GF-D8 (cell line): ENCODE measurements around the gene TPGS1.
A peak's percentile ranks its signal among the peaks of the same experiment; 100 is the strongest.

Source experiments
- DNase-seq: peaks from one replicate; lab custom pipeline; 2025; lab: John Stamatoyannopoulos, UW

The TPGS1 gene

DNA sequence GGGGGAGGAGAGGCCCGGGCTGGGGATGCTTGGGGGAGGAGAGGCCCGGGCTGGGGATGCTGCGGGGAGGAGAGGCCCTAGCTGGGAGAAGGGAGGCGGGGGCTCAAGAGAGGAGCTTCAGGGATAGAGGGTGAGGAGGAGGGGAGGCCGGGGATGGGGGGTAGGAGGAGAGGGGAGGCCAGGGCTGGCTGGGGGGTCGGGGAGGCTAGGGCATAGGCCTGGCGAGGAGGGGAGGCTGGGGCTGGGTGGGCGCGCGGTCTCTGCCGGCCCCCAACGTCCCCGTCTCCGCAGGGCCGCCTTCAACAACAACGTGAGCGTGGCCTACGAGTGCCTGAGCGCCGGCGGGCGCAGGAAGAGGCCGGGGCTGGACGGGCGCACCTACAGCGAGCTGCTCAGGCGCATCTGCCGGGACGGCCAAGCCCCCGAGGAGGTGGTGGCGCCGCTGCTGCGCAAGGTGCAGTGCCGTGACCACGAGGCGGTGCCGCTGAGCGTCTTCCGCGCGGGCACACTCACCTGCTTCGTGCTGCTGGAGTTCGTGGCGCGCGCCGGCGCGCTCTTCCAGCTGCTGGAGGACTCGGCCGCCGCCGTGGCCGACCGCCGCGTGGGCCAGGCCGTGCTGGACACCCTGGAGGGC is 11.4 kb downstream of the TPGS1 start:
- DNase-seq, result no peak

- DNase-seq, result no peak
Observed at GRCh38 chr19:519449-519865, 12.2 kb downstream of the TPGS1 start.

DNA sequence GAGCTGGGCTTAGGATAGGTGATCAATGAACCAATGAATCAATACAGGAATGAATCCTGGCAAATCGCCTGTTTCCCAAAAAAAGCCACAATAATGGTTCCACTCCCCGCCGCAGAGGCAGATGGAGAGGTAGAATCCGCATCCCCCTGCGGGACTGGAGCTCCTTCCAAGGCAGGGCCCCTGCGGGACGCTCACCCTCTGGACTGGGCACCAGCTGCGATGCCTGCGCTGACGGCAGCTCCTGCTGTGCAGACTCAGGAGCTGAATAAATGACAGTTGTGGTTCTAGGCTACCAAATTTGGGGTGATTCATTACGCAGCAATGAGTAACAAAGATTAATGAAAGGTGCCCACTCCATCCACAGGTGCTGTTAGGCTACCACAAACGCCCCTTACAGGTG is 15.4 kb downstream of the TPGS1 start:
- DNase-seq, result no peak

GRCh38 chr19:524062-524674 is 16.9 kb downstream of the TPGS1 start:
- DNase-seq, result no peak

DNA sequence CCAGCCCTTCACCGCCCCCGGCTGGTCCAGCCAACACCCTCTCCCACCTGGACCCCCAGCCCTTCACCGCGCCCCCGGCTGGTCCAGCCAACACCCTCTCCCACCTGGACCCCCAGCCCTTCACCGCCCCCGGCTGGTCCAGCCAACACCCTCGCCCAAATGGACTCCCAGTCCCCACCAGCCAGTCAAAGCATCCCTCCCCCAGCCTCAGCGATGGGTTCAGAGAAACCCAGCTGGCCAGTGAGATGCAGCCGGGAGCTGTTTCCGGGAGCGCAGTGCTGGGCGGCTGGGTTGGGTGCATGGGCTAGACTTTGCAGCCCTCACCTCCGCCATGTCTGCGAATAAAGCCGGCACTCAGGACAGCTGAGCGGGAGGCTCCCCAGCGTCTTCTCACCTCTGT is 17.7 kb downstream of the TPGS1 start:
- no peak for DNase-seq

- no peak for DNase-seq
Observed at GRCh38 chr19:525857-526419, 18.6 kb downstream of the TPGS1 start.

DNA sequence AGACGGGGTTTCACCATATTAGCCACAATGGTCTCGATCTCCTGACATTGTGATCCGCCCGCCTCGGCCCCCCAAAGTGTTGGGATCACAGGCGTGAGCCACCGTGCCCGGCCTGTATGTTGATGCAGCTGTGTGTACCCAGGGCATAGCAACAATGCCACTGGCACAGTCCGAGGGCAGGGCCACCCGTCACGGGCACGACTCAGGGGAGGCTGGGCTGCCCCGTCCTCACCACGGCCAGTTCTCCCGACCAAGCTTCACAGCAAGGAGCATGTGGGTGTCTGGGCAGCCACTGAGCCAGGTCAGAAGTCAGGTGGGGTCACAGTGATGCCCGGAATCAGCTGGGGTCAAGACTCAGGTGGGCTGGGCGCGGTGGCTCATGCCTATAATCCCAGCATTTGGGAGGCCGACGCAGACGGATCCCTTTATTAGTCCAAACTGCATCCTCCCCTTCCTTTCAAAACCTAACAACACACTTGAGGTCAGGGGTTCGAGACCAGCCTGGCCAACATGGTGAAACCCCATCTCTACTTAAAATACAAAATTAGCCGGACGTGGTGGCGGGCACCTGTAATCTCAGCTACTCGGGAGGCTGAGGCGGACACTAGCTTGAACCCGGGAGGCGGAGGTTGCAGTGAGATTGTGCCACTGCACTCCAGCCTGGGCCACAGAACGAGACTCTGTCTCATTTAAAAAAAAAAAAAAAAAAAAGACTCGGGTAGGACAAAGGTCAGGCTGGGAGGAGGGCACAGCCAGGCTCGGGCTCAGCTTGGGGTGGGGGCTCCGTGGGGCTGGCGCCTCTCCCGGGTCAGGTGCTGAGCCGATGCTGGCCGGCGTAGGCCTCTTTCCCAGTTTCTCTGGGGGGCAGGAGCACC is 23.1 kb downstream of the TPGS1 start:
- DNase-seq, result no peak

DNA sequence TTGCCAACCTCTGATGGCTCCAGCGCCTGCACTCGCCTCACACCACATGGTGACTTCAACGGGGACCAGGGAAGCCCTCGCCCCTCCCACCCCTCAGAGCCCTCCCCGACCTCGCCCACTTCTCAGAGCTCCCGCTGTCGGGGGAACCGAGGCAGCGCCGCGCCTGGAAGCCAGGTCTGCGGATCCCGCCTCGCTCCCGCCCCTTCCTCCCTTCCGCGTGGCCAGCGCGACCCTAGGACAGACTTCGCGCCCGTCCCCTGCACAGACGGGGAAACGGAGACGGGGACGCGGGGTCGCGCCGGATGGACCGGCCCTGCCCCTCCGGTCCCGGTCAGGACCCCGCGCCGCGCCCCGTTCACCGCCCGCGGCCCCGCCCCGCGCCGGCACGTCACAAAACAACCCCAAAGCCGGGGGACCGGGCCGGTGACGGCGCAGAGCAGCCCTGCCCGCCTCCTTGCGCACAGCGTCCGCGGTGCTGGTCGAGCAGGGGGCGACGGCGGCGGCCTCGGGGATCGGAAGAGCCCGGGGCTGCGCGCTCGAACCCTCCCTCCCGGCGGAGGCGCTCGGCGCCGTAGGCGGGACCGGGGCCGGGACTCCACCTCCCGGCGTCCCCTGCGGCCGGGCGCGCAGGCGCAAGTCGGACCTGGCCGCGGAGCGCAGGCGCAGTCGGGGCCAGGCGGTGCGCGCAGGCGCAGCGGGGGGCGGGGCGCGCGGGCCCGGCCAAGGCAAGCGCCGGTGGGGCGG is 23.9 kb downstream of the TPGS1 start:
- DNase-seq, result peak; percentile 32

- DNase-seq, result no peak
Observed at GRCh38 chr19:531753-532560, 24.7 kb downstream of the TPGS1 start, which contains the start of gene CDC34. Gene CDC34, plus strand, starts transcription at chr19:531760. Its CDS starts 172 bp downstream, at chr19:531932.

GRCh38 chr19:532561-533363 is 25.5 kb downstream of the TPGS1 start:
- peak; percentile 25 for DNase-seq

GRCh38 chr19:533364-534058 is 26.2 kb downstream of the TPGS1 start:
- no peak for DNase-seq

DNA sequence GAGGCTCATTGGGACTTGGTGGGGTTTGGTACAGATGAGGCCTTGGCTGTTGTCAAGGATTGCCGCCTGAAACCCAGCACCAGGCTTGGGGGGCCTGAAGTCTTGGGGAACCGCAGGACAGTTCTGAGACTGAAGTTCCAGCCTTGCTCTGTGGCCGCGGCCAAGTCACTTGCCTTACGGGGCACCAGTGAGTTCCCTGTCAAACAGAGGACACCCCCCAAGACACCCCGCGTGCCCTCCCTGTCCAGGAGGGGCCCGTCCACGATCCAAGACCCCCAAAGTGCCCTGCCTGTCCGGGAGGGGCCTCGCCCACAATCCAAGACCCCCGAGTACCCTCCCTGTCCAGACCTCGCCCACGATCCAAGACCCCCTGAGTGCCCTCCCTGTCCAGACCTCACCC is 26.8 kb downstream of the TPGS1 start:
- DNase-seq, result no peak

- DNase-seq, result no peak
Observed at GRCh38 chr19:535017-535835, 27.9 kb downstream of the TPGS1 start.

DNA sequence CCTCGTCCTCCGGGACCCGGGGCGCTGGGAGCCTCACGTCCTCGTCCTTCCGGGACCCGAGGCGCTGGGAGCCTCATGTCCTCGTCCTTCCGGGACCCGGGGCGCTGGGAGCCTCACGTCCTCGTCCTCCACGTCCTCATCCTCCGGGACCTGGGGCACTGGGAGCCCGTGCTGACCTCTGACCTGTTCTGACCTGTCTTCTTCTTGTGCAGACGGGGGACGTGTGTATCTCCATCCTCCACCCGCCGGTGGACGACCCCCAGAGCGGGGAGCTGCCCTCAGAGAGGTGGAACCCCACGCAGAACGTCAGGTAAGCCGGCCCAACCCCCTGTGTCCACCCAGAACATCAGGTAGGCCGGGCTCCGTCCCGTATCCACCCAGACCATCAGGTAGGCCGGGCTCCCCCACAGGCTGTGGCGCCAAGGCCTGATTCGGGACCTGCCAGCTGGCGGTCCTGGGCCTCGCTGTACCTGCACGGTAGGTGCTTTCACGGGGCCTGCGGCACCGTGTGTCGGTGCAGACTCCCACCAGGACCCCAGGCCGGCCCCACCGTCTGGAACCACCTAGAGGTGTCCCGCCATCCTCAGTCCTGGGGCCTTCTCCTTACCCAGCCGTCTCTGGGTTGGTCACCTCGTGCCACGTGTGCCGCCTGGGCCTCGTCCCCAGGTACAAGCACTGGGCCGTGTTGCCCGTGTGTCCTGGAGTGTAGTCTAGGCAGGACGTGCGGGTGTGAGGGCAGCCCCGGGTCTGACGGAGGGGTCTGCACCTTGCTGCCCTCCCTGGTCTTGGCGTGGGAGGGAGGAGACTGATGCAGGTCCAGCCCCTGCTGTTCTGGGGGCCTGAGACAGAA is 29.0 kb downstream of the TPGS1 start:
- DNase-seq, result no peak

DNA sequence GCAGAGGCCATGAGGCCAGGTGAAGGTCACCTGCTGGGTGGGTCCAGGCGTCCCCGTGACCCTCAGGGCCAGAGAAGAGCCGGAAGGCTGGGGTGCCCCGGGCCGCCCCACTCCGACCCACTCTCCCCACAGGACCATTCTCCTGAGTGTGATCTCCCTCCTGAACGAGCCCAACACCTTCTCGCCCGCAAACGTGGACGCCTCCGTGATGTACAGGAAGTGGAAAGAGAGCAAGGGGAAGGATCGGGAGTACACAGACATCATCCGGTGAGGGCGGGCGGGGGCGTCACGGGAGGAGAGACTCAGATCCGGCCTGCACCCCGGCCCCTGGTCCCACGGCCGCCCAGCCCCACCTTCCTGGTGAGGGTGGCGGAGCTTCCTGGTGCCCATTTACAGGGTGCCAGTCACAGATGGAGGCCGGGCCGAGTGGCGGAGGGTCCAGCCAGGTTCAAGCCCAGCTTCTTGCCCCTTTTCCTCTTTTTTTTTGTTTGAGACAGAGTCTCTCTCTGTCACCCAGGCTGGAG is 29.6 kb downstream of the TPGS1 start:
- no peak for DNase-seq

GRCh38 chr19:538641-539428 is 31.5 kb downstream of the TPGS1 start:
- no peak for DNase-seq
